ENCODE measurements around the gene AP1M1.
A peak's percentile ranks its signal among the peaks of the same experiment; 100 is the strongest.

The AP1M1 gene

GRCh38 chr19:16190198-16190597 is 7.5 kb upstream of the AP1M1 start:
- no peak for TF ChIP-seq CREB5 (CRISPR knock-in tag; IDR thresholded peaks at IDR 0.05; ENCODE audit: low read depth)
- TF ChIP-seq ISL1 (CRISPR knock-in tag; IDR thresholded peaks at IDR 0.05): no peak
- no peak for TF ChIP-seq ZFP3 (CRISPR knock-in tag; IDR thresholded peaks at IDR 0.05)
- no peak for ATAC-seq

DNA sequence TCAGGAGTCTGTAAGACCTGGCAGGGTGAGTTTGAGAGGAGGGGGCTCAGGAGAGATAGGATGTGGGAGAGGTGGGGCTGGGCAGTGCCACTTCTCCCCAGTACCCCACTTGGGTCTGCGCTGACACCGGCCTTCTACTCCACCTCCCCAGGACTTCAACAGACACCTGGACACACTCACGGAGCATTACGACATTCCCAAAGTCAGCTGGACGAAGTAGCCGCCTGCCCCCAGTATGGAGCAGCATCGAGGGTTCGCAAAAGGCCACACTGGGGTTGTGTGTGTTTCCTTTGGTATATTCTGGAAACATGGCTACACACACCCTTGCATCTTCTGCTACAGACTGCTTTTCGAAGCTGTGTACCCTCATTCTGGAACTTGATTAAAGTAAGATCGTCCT is 7.0 kb upstream of the AP1M1 start:
- no peak for ATAC-seq
- no peak for TF ChIP-seq ZNF70 (CRISPR knock-in tag; IDR thresholded peaks at IDR 0.05)
- no peak for TF ChIP-seq BACH2 (CRISPR knock-in tag; IDR thresholded peaks at IDR 0.05; ENCODE audit: borderline replicate concordance)
- no peak for TF ChIP-seq GLIS3 (CRISPR knock-in tag; IDR thresholded peaks at IDR 0.05)
- no peak for TF ChIP-seq RARB (CRISPR knock-in tag; IDR thresholded peaks at IDR 0.05)
- TF ChIP-seq SNAI2 (CRISPR knock-in tag; IDR thresholded peaks at IDR 0.05): no peak
- TF ChIP-seq PATZ1 (CRISPR knock-in tag; IDR thresholded peaks at IDR 0.05; ENCODE audit: borderline replicate concordance): no peak
- TF ChIP-seq, protein P1, sequence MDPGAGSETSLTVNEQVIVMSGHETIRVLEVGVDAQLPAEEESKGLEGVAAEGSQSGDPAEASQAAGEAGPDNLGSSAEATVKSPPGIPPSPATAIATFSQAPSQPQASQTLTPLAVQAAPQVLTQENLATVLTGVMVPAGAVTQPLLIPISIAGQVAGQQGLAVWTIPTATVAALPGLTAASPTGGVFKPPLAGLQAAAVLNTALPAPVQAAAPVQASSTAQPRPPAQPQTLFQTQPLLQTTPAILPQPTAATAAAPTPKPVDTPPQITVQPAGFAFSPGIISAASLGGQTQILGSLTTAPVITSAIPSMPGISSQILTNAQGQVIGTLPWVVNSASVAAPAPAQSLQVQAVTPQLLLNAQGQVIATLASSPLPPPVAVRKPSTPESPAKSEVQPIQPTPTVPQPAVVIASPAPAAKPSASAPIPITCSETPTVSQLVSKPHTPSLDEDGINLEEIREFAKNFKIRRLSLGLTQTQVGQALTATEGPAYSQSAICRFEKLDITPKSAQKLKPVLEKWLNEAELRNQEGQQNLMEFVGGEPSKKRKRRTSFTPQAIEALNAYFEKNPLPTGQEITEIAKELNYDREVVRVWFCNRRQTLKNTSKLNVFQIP (CRISPR knock-in tag; IDR thresholded peaks at IDR 0.05; ENCODE audit: borderline replicate concordance, low read depth): no peak
- no peak for TF ChIP-seq ZFP30 (CRISPR knock-in tag; IDR thresholded peaks at IDR 0.05)
- no peak for TF ChIP-seq ZNF8 (CRISPR knock-in tag; IDR thresholded peaks at IDR 0.05)
- TF ChIP-seq ZNF565 (CRISPR knock-in tag; conservative IDR thresholded peaks at IDR 0.05; ENCODE audit: low read depth): no peak
- no peak for TF ChIP-seq TCF4 (CRISPR knock-in tag; IDR thresholded peaks at IDR 0.05; ENCODE audit: borderline replicate concordance)
- no peak for TF ChIP-seq ZFP3 (CRISPR knock-in tag; IDR thresholded peaks at IDR 0.05)
- TF ChIP-seq ARNTL (CRISPR knock-in tag; IDR thresholded peaks at IDR 0.05; ENCODE audit: borderline replicate concordance, low read depth): no peak
- no peak for TF ChIP-seq ESRRG (CRISPR knock-in tag; IDR thresholded peaks at IDR 0.05)
- no peak for TF ChIP-seq CSDC2 (CRISPR knock-in tag; IDR thresholded peaks at IDR 0.05)
- no peak for TF ChIP-seq ZC3H10 (CRISPR knock-in tag; IDR thresholded peaks at IDR 0.05)
- TF ChIP-seq ISL1 (CRISPR knock-in tag; IDR thresholded peaks at IDR 0.05): no peak
- TF ChIP-seq TSHZ2 (CRISPR knock-in tag; IDR thresholded peaks at IDR 0.05): no peak
- TF ChIP-seq OSR1 (CRISPR knock-in tag; IDR thresholded peaks at IDR 0.05): no peak

DNA sequence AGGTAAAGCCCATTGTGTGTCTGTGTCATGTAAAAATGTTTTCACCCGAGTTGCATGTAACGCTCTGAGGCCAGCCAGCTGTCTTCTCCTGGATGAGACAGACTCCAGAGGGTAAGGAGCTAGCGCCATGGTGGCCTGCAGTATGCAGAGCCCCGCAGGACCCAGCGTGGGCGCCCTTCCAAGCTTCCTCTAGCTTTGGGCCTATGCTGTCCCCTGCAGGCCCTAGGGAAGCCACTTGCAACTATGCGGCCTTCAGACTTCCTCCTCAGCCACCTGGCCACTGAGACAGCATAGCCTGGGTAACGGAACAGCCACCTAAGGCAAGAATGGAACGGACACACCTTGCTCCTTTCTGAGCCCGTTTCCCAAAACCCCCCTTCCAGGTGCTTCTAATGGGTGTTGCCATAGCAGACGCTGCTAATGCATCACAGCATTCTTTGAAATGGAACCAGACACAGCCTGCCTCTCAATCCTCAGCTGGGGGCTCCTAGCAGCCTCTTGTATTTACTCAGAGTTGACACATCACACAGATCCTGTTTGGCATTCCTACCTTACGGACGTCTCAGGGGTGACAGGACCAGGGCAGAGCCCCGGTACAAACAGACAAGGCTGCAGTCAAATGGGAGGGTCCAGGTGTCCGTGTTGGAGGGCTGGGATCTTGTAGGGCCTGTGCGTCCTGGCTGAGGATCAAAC is 6.3 kb upstream of the AP1M1 start:
- ATAC-seq: peak; percentile 17; the same call in 1 of the 3 replicates
- TF ChIP-seq ZNF8 (CRISPR knock-in tag; IDR thresholded peaks at IDR 0.05) (no peak), ZNF70 (CRISPR knock-in tag; IDR thresholded peaks at IDR 0.05) (no peak), TSHZ2 (CRISPR knock-in tag; IDR thresholded peaks at IDR 0.05) (no peak), TOX (CRISPR knock-in tag; IDR thresholded peaks at IDR 0.05; ENCODE audit: borderline replicate concordance) (no peak), OSR1 (CRISPR knock-in tag; IDR thresholded peaks at IDR 0.05) (no peak), ZFP3 (CRISPR knock-in tag; IDR thresholded peaks at IDR 0.05) (no peak), ESRRG (CRISPR knock-in tag; IDR thresholded peaks at IDR 0.05) (no peak)
